GM11168 (cell line): ENCODE measurements around the gene FBXW7.

ENCODE experiments used
- in situ Hi-C: fragments of 300-500 bp; cut with MboI; formaldehyde crosslinking; loops from one replicate; pipeline ENCODE4 v1.12.0; 2022; ENCODE audit warnings: low sequenced_read_pairs; ENCODE audit not compliant: unreplicated experiment

FBXW7 gene

GRCh38 chr4:152443859-152444258, 92.0 kb downstream of the FBXW7 start:
- in situ Hi-C loops, result no loop called here

GRCh38 chr4:152437561-152437960, 98.3 kb downstream of the FBXW7 start:
- in situ Hi-C loops, result no loop called here

- in situ Hi-C loops, result no loop called here
These were observed 99.5 kb downstream of the FBXW7 start for GRCh38 chr4:152436384-152436783.

GRCh38 chr4:152434011-152434410, 101.9 kb downstream of the FBXW7 start:
- in situ Hi-C loops, result no loop called here

GRCh38 chr4:152431784-152432183, 104.1 kb downstream of the FBXW7 start:
- in situ Hi-C loops, result no loop called here

GRCh38 chr4:152431291-152431690, 104.6 kb downstream of the FBXW7 start:
- in situ Hi-C loops, result no loop called here

GRCh38 chr4:152430507-152430906, 105.4 kb downstream of the FBXW7 start:
- in situ Hi-C loops, result no loop called here

GRCh38 chr4:152427981-152428380, 107.9 kb downstream of the FBXW7 start:
- in situ Hi-C loops, result no loop called here

- in situ Hi-C loops, result no loop called here
These were observed 110.9 kb downstream of the FBXW7 start for GRCh38 chr4:152424977-152425376.

GRCh38 chr4:152424396-152424795, 111.5 kb downstream of the FBXW7 start:
- in situ Hi-C loops, result no loop called here

- in situ Hi-C loops, result no loop called here
These were observed 113.0 kb downstream of the FBXW7 start for GRCh38 chr4:152422817-152423320.

GRCh38 chr4:152421576-152421975, 114.3 kb downstream of the FBXW7 start:
- in situ Hi-C loops, result no loop called here

- in situ Hi-C loops, result no loop called here
These were observed 116.1 kb downstream of the FBXW7 start for GRCh38 chr4:152419809-152420208.

- in situ Hi-C loops, result no loop called here
These were observed 118.2 kb downstream of the FBXW7 start for GRCh38 chr4:152417673-152418072.

GRCh38 chr4:152415980-152416379, 119.9 kb downstream of the FBXW7 start:
- in situ Hi-C loops, result no loop called here

GRCh38 chr4:152408514-152409327, 127.2 kb downstream of the FBXW7 start:
- in situ Hi-C loops, result loop anchor here (10.0 kb wide), 1 partner anchor 984 kb away; no protein-coding TSS in a partner anchor

GRCh38 chr4:152401424-152401823, 134.5 kb downstream of the FBXW7 start:
- in situ Hi-C loops, result loop anchor here (10.0 kb wide), 1 partner anchor 977 kb away; no protein-coding TSS in a partner anchor

GRCh38 chr4:152399246-152399645, 136.6 kb downstream of the FBXW7 start:
- in situ Hi-C loops, result no loop called here

- in situ Hi-C loops, result no loop called here
These were observed 137.8 kb downstream of the FBXW7 start for GRCh38 chr4:152398060-152398459.

GRCh38 chr4:152394791-152395190, 141.1 kb downstream of the FBXW7 start:
- in situ Hi-C loops, result no loop called here

- in situ Hi-C loops, result no loop called here
These were observed 143.8 kb downstream of the FBXW7 start for GRCh38 chr4:152392079-152392478.

GRCh38 chr4:152390216-152390615, 145.7 kb downstream of the FBXW7 start:
- in situ Hi-C loops, result no loop called here
